AG04450 (cell line): ENCODE measurements around the gene KHDRBS2. TPM values are rescaled to one million over a fixed set of nuclear protein-coding genes. Genes with fewer than 3 reads are reported as not detected.

ENCODE experiments used
- CTCF ChIA-PET: fragments of 300-600, 350-600 bp; formaldehyde crosslinking; extraction: SDS; loops from one replicate; lab custom pipeline; 2022; ENCODE audit warnings: antibody characterized with exemption, inconsistent platforms; lab: Charles Lee
- POLR2A ChIA-PET: fragments of 350-600 bp; formaldehyde crosslinking; extraction: SDS; loops from one replicate; lab custom pipeline; 2021; ENCODE audit warnings: antibody characterized with exemption, inconsistent platforms; lab: Yijun Ruan, JAX
- DNase-seq: peaks from one replicate; pipeline ENCODE4 v3.0.0-alpha.2; 2011; ENCODE audit warnings: low read depth, low spot score
- H3K27ac ChIP-seq: one replicate; pipeline ENCODE4 v1.5.1; 2012; ENCODE audit warnings: low read depth, low read length, control low read depth
- H3K27me3 ChIP-seq: one replicate; pipeline ENCODE4 v1.6.0; 2012; ENCODE audit warnings: low read length; ENCODE audit not compliant: control insufficient read depth, insufficient read depth
- H3K4me3 ChIP-seq: 2 replicates; pipeline ENCODE4 v1.5.1; 2011; ENCODE audit warnings: mild to moderate bottlenecking, low read depth, low read length, control low read depth
- H3K9me3 ChIP-seq: 2 replicates; pipeline ENCODE4 v1.5.1; 2012; ENCODE audit warnings: low read length; ENCODE audit not compliant: control insufficient read depth, insufficient read depth
- CTCF ChIP-seq: IDR thresholded peaks from 2 replicates; pipeline ENCODE4 v1.5.1; 2011; ENCODE audit warnings: low read depth, low read length, control low read depth, inconsistent platforms
- polyA plus RNA-seq: library from polyadenylated mRNA; depleted of rRNA; stranded (reverse); fragments of >200 nt; gene quantifications from 2 replicates; pipeline ENCODE4 v1.2.3, GENCODE V29; 2011

Gene KHDRBS2
- polyA plus RNA-seq, 1 experiment = not detected

- CTCF ChIA-PET = no interaction called here
- Histone ChIP-seq H3K4me3 (no peak overlapping the region), H3K9me3 (no peaks in the 10 kb centered on the region), H3K27me3 (no peaks in the 10 kb centered on the region), H3K27ac (no peak overlapping the region)
- no peak for DNase-seq
- no peak for TF ChIP-seq CTCF
- POLR2A ChIA-PET = no interaction called here
Measured at GRCh38 chr6:62298745-62299392, 12.8 kb upstream of the KHDRBS2 start.

GRCh38 chr6:62296541-62296940, 10.5 kb upstream of the KHDRBS2 start:
- Histone ChIP-seq H3K4me3 (no peak overlapping the region), H3K27ac (no peak overlapping the region), H3K27me3 (no peaks in the 10 kb centered on the region), H3K9me3 (no peaks in the 10 kb centered on the region)
- CTCF ChIA-PET = no interaction called here
- no peak for TF ChIP-seq CTCF
- POLR2A ChIA-PET = no interaction called here
- DNase-seq = no peak

- Histone ChIP-seq H3K27ac (no peak overlapping the region), H3K4me3 (no peak overlapping the region), H3K9me3 (peaks cover 11% of the 10 kb centered on the region), H3K27me3 (no peaks in the 10 kb centered on the region)
- TF ChIP-seq CTCF = no peak
- POLR2A ChIA-PET = no interaction called here
- DNase-seq = no peak
- CTCF ChIA-PET = no interaction called here
Measured at GRCh38 chr6:62288974-62289373, 2.9 kb upstream of the KHDRBS2 start.

- TF ChIP-seq CTCF = no peak
- Histone ChIP-seq H3K4me3 (no peak overlapping the region), H3K9me3 (peaks cover 11% of the 10 kb centered on the region), H3K27me3 (no peaks in the 10 kb centered on the region), H3K27ac (no peak overlapping the region)
- no peak for DNase-seq
- CTCF ChIA-PET = no interaction called here
- POLR2A ChIA-PET = no interaction called here
Measured at GRCh38 chr6:62288562-62288961, 2.5 kb upstream of the KHDRBS2 start.

GRCh38 chr6:62286470-62286843, 432 bp upstream of the KHDRBS2 start:
- CTCF ChIA-PET = no interaction called here
- no peak overlapping the region for H3K4me3 ChIP-seq
- no peak overlapping the region for H3K27ac ChIP-seq
- DNase-seq = no peak
- POLR2A ChIA-PET = no interaction called here
- H3K9me3 ChIP-seq = peaks cover 11% of the 10 kb centered on the region
- no peak for TF ChIP-seq CTCF
- no peaks in the 10 kb centered on the region for H3K27me3 ChIP-seq
